OCI-M2 (cell line): ENCODE results near the gene METTL9.
"Not testable (repeated sequence)": the region's sequence is repeated elsewhere in the genome, so short reads cannot be mapped to it uniquely, and the experiment has no call there.

Experiments
- DNase-seq: peaks from one replicate; lab custom pipeline; 2025; ENCODE audit not compliant: unreplicated experiment; lab: John Stamatoyannopoulos, UW

METTL9 gene

GRCh38 chr16:21656795-21657768 lies 57.7 kb downstream of the METTL9 start:
- peak; percentile 4 for DNase-seq

- no peak for DNase-seq
Observed at GRCh38 chr16:21659124-21659523, 59.7 kb downstream of the METTL9 start.

GRCh38 chr16:21663889-21664647 lies 64.7 kb downstream of the METTL9 start, which contains the start of gene OTOA:
OTOA (plus strand) TSS chr16:21663968; CDS start chr16:21678515, 14,547 bp downstream.
- DNase-seq = no peak

GRCh38 chr16:21664801-21665492 lies 65.6 kb downstream of the METTL9 start:
- DNase-seq = no peak

GRCh38 chr16:21666772-21667171 lies 67.4 kb downstream of the METTL9 start:
- DNase-seq = no peak

GRCh38 chr16:21667575-21667974 lies 68.2 kb downstream of the METTL9 start:
- no peak for DNase-seq

- no peak for DNase-seq
Observed at GRCh38 chr16:21673469-21673868, 74.1 kb downstream of the METTL9 start.

GRCh38 chr16:21674456-21674855 lies 75.1 kb downstream of the METTL9 start:
- DNase-seq = not testable (repeated sequence)

- DNase-seq = not testable (repeated sequence)
Observed at GRCh38 chr16:21680714-21681113, 81.3 kb downstream of the METTL9 start.

- DNase-seq = no peak
Observed at GRCh38 chr16:21683184-21683583, 83.8 kb downstream of the METTL9 start.

GRCh38 chr16:21684199-21684598 lies 84.8 kb downstream of the METTL9 start:
- DNase-seq = no peak

- DNase-seq = no peak
Observed at GRCh38 chr16:21685034-21685455, 85.7 kb downstream of the METTL9 start.

GRCh38 chr16:21689107-21689506 lies 89.7 kb downstream of the METTL9 start:
- no peak for DNase-seq

- DNase-seq = not testable (repeated sequence)
Observed at GRCh38 chr16:21690967-21691366, 91.6 kb downstream of the METTL9 start.

- no peak for DNase-seq
Observed at GRCh38 chr16:21694609-21695008, 95.2 kb downstream of the METTL9 start.

GRCh38 chr16:21697032-21697431 lies 97.7 kb downstream of the METTL9 start:
- DNase-seq = no peak

- DNase-seq = no peak
Observed at GRCh38 chr16:21698169-21699032, 99.0 kb downstream of the METTL9 start.

GRCh38 chr16:21701271-21701670 lies 101.9 kb downstream of the METTL9 start:
- no peak for DNase-seq

- DNase-seq = no peak
Observed at GRCh38 chr16:21702276-21702675, 102.9 kb downstream of the METTL9 start.

- DNase-seq = no peak
Observed at GRCh38 chr16:21703156-21703555, 103.8 kb downstream of the METTL9 start.
